ENCODE results near the gene NAT8L. TPM values are rescaled to one million over a fixed set of nuclear protein-coding genes. Genes with fewer than 3 reads are reported as not detected.

Gene NAT8L
- total and polyA plus RNA-seq, 7 donors: 0.72 to 7.2 (median 3.4) TPM

GRCh38 chr4:2075171-2075986 is 16.3 kb downstream of the NAT8L start:
- no peaks in the 10 kb centered on the region for H3K4me1 ChIP-seq
- intact Hi-C loops (cut with DNase I): no loop called here
- no peaks in the 10 kb centered on the region for H3K9me3 ChIP-seq
- H3K36me3 ChIP-seq (ENCODE audit: insufficient read depth in 1 of 2, low read depth in 1 of 2): no peaks in the 10 kb centered on the region
- ATAC-seq (no peak), DNase-seq (no peak)
- TF ChIP-seq CTCF (IDR thresholded peaks at IDR 0.05): no peak
- no peak overlapping the region for H3K27ac ChIP-seq
- WGBS, 3 donors: 89 to 93% (median 91%) methylated on average over 12 of the region's 12 CpGs
- H3K4me3 ChIP-seq: no peak overlapping the region
- H3K27me3 ChIP-seq (ENCODE audit: insufficient read depth in 3 of 3, low read length in 2 of 3): no peaks in the 10 kb centered on the region

DNA sequence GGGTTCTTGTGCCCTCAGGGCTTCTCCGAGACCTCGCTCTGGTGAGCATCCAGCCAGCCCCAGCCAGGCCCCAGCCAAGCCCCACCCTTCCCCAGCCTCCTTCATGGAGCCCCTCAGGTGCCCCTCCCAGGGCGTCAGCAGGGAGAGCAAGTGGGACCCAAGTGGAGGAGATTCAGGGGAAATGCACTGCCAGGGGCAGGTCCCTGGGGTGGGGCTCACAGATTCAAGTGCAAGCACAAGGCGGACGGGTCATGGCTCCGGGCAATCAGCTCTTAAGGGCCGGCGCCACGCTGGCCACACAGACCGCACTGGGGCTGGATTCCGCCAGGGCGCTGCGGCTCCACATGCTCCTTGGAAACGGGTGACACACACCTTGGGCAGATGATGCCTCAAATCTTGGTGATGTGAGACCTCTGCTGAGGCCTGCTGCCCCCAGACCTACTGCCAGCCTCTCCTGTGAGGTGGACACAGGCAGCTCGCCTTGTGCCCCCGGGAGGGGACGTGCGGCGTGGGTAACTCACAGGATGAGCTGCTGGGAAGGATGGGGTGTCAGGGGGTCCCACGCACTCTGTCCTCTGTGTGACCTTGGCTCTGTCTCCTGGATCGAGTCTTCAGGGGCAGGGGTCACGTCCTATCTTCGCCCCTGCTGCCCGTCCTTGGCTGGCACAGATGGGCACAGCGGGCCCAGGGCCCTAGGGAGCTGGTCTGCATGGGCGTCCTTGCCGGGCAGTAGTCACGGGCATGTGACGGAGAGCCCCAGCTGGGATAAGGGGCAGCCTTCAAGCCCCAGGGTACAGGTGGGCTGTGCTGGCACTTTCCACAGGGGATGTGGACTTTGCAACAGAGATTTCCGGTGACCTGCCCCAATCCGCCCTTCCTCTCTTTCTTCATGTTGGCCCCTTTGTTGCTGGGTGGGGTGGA is 17.1 kb downstream of the NAT8L start:
- Histone ChIP-seq H3K4me3 (no peak overlapping the region), H3K9me3 (no peaks in the 10 kb centered on the region), H3K4me1 (no peaks in the 10 kb centered on the region), H3K27me3 (ENCODE audit: insufficient read depth in 3 of 3, low read length in 2 of 3) (no peaks in the 10 kb centered on the region), H3K36me3 (ENCODE audit: insufficient read depth in 1 of 2, low read depth in 1 of 2) (no peaks in the 10 kb centered on the region), H3K27ac (no peak overlapping the region)
- ATAC-seq (no peak), DNase-seq (no peak)
- intact Hi-C loops (cut with DNase I): no loop called here
- 93 to 94% (median 93%) methylated on average over 31 of the region's 31 CpGs for whole genome bisulfite sequencing, 3 donors
- TF ChIP-seq CTCF (IDR thresholded peaks at IDR 0.05): no peak

DNA sequence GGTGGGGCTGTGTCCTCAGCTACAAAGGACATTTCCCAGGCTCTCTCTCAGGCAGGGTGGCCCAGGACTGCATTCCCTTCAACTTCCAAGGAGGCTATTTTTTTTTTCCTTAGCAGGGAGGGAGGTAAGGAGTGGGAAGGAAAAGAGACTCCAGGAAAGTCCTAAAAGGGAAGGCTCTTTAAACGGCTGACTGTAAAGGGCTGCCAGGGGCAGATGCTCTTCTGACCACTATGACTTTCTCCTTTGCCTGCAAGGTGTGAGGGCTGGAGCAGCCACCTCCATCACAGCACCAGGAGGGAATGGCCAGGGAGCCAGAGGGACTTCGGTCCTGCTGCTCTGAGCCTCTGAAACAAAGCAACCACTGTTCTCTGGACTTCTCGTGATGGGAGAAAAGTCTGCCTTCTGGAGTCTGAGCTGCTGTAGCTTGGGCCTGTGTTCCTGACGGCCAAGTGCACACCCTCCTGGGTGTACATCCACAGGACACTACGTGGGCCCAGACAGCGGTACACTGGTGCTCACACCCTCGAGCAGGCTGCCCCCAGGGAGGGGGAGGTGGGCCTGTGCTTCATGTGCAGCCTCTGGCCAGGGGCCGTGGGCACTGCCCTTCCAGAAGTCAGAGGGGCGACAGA is 17.9 kb downstream of the NAT8L start:
- WGBS, 3 donors: 79 to 83% (median 82%) methylated on average over 9 of the region's 9 CpGs

More for the DNA sequence above, 17.9 kb downstream of the NAT8L start:
- no peak for DNase-seq
- H3K36me3 ChIP-seq (ENCODE audit: insufficient read depth in 1 of 2, low read depth in 1 of 2): no peaks in the 10 kb centered on the region
- no peak overlapping the region for H3K4me3 ChIP-seq
- intact Hi-C loops (cut with DNase I): no loop called here
- TF ChIP-seq CTCF (IDR thresholded peaks at IDR 0.05): no peak
- no peaks in the 10 kb centered on the region for H3K9me3 ChIP-seq
- H3K27me3 ChIP-seq (ENCODE audit: insufficient read depth in 3 of 3, low read length in 2 of 3): no peaks in the 10 kb centered on the region
- no peak overlapping the region for H3K27ac ChIP-seq
- no peak for ATAC-seq
- no peaks in the 10 kb centered on the region for H3K4me1 ChIP-seq
